Astrocyte (in vitro differentiated cells and primary cell): ENCODE data around the gene EZH1.

Source experiments
- CTCF ChIP-seq: IDR thresholded peaks from 2 replicates; pipeline ENCODE4 v1.5.1; 2011; ENCODE audit warnings: low read depth, mild to moderate bottlenecking, inconsistent platforms, low read length, moderate library complexity; ENCODE audit not compliant: insufficient read depth
- EZH2 ChIP-seq: IDR thresholded peaks from 2 replicates; pipeline ENCODE4 v1.6.1; 2012; ENCODE audit warnings: mild to moderate bottlenecking, low read length, inconsistent platforms; ENCODE audit not compliant: insufficient read depth

GRCh38 chr17:42704837-42705494 lies 39.9 kb downstream of the EZH1 start:
- TF ChIP-seq CTCF (no peak), EZH2 (no peak)
